A549 (cell line): ENCODE data around the gene SLC24A1. TPM values are rescaled to one million over a fixed set of nuclear protein-coding genes. Genes with fewer than 3 reads are reported as not detected.

Source experiments
- ATAC-seq, 2 experiments: fragments of 200-7000 bp in 1 of 2; fragments of >200 bp in 1 of 2; cut with Nextera tagmentation in 1 of 2; cut with Tn5 transposase in 1 of 2; 3 replicates each; pipeline versions ENCODE4 v1.8.0 to v1.9.1; 2018 to 2020; ENCODE audit warnings: mild to moderate bottlenecking in 1 of 2, moderate library complexity in 1 of 2
- CTCF ChIA-PET: fragments of 300-600 bp; sonication (Branson Sonifier 250); formaldehyde crosslinking; extraction: SDS; loops from one replicate; lab custom pipeline; 2021; ENCODE audit warnings: antibody characterized with exemption, inconsistent platforms; lab: Yijun Ruan, JAX
- POLR2A ChIA-PET: fragments of 350-600 bp; formaldehyde crosslinking; extraction: SDS; loops from one replicate; lab custom pipeline; 2021; ENCODE audit warnings: antibody characterized with exemption, inconsistent platforms; lab: Yijun Ruan, JAX
- DNase-seq, 2 experiments: peaks; one replicate each; pipeline versions ENCODE4 v3.0.0 to v3.0.0-alpha.2; 2011 to 2016; ENCODE audit warnings: low read depth in 1 of 2, low spot score in 1 of 2
- FAIRE-seq: peaks from 2 replicates; lab custom pipeline; 2011; peaks lifted over from hg19 to GRCh38; lab: Jason Lieb, UNC
- H3K27ac ChIP-seq, 2 experiments: fragments of >200 bp; sonication (Bioruptor Twin); formaldehyde crosslinking; 3 replicates each; pipeline ENCODE4 v1.5.1; 2016 to 2017
- H3K4me1 ChIP-seq: fragments of >200 bp; sonication (Bioruptor Twin); formaldehyde crosslinking; 3 replicates; pipeline ENCODE4 v1.6.1; 2016
- H3K4me2 ChIP-seq: fragments of >200 bp; sonication (Bioruptor Twin); formaldehyde crosslinking; 3 replicates; pipeline ENCODE4 v1.6.1; 2016
- H3K4me3 ChIP-seq: fragments of >200 bp; sonication (Bioruptor Twin); formaldehyde crosslinking; 3 replicates; pipeline ENCODE4 v1.5.1; 2016
- H3K9me3 ChIP-seq: fragments of >200 bp; sonication (Bioruptor Twin); formaldehyde crosslinking; 3 replicates; pipeline ENCODE4 v1.6.1; 2016
- CEBPB ChIP-seq, 2 experiments: fragments of >200 bp in 1 of 2; sonication (Bioruptor Twin) in 1 of 2; formaldehyde crosslinking in 1 of 2; IDR thresholded peaks; 2 replicates each; pipeline ENCODE4 v1.6.1; 2012 to 2016
- CHD2 ChIP-seq: fragments of 150-350 bp; IDR thresholded peaks from 2 replicates; pipeline ENCODE4 v1.6.1; 2014; ENCODE audit warnings: low read length; ENCODE audit not compliant: partially characterized antibody
- E2F6 ChIP-seq: IDR thresholded peaks from 2 replicates; pipeline ENCODE4 v1.6.1; 2012; ENCODE audit warnings: low read depth, borderline replicate concordance
- HEYL ChIP-seq: fragments of 250-450 bp; sonication (Bioruptor Pico); IDR thresholded peaks from 2 replicates; pipeline ENCODE4 v1.8.0; 2021; ENCODE audit warnings: mild to moderate bottlenecking, moderate library complexity
- HOXA7 ChIP-seq: fragments of 250-450 bp; sonication (Bioruptor Pico); IDR thresholded peaks from 2 replicates; pipeline ENCODE4 v1.5.0; 2020; ENCODE audit warnings: mild to moderate bottlenecking, moderate library complexity
- HOXB13 ChIP-seq: fragments of 250-450 bp; sonication (Bioruptor Pico); IDR thresholded peaks from 2 replicates; pipeline ENCODE4 v1.5.0; 2020; ENCODE audit warnings: low read depth, mild to moderate bottlenecking, moderate library complexity
- JUN ChIP-seq, 2 experiments: fragments of >200 bp; sonication (Bioruptor Twin); formaldehyde crosslinking; IDR thresholded peaks; 2 replicates in 1 of 2; 3 replicates in 1 of 2; pipeline ENCODE4 v1.6.1; 2016 to 2017
- KDM1A ChIP-seq: fragments of 200-600 bp; sonication (generic); IDR thresholded peaks from 2 replicates; pipeline ENCODE4 v1.6.1; 2016; ENCODE audit warnings: low read depth, mild to moderate bottlenecking
- MAFK ChIP-seq: fragments of 450-650 bp; IDR thresholded peaks from 2 replicates; pipeline ENCODE4 v1.6.1; 2014; ENCODE audit not compliant: partially characterized antibody
- MYC ChIP-seq: IDR thresholded peaks from 2 replicates; pipeline ENCODE4 v1.6.1; 2012; ENCODE audit warnings: mild to moderate bottlenecking, inconsistent platforms, low read length, improper control_type of control experiment, borderline replicate concordance
- NR3C1 ChIP-seq: fragments of >200 bp; sonication (Bioruptor Twin); formaldehyde crosslinking; IDR thresholded peaks from 3 replicates; pipeline ENCODE4 v1.6.1; 2017
- RFX5 ChIP-seq: fragments of 450-650 bp; IDR thresholded peaks from 2 replicates; pipeline ENCODE4 v1.7.1; 2014; ENCODE audit warnings: antibody characterized with exemption, mild to moderate bottlenecking, moderate library complexity
- RNF2 ChIP-seq: fragments of 200-600 bp; sonication (generic); IDR thresholded peaks from 2 replicates; pipeline ENCODE4 v1.6.1; 2016; ENCODE audit warnings: low read depth, mild to moderate bottlenecking, antibody characterized with exemption, moderate library complexity, borderline replicate concordance
- SMC3 ChIP-seq: fragments of >200 bp; sonication (Bioruptor Twin); formaldehyde crosslinking; IDR thresholded peaks from 3 replicates; pipeline ENCODE4 v1.6.1; 2018; ENCODE audit warnings: inconsistent platforms
- SREBF2 ChIP-seq: fragments of 450-650 bp; IDR thresholded peaks from 2 replicates; pipeline ENCODE4 v1.6.1; 2014; ENCODE audit warnings: mild to moderate bottlenecking, moderate library complexity
- ZFP36 ChIP-seq: fragments of 450-650 bp; IDR thresholded peaks from 2 replicates; pipeline ENCODE4 v1.6.1; 2014; ENCODE audit warnings: borderline replicate concordance; ENCODE audit not compliant: partially characterized antibody
- WGBS: methylation state at CpG from one replicate; pipeline ENCODE4 v1.1.6; 2017; ENCODE audit errors: missing lambda C conversion rate; 5-methylcytosine and 5-hydroxymethylcytosine counted together
- polyA plus RNA-seq, 4 experiments: library from polyadenylated mRNA; depleted of rRNA in 3 of 4; stranded (reverse); fragments of >200 nt; fragmentation: RNase III in 1 of 4; extraction: RNeasy Plus Mini Kit Qiagen cat#74134 plus additional on column Dnase treatment in 1 of 4; gene quantifications; 2 replicates in 3 of 4; 3 replicates in 1 of 4; pipeline ENCODE4 v1.2.3, GENCODE V29; 2011 to 2017

SLC24A1 gene
- polyA plus RNA-seq, 2 of the 4 experiments (the other 2 are of a cell fraction) = 6.4 to 7.0 TPM

GRCh38 chr15:65576664-65577063 is 45.1 kb upstream of the SLC24A1 start:
- Histone ChIP-seq H3K27ac (no peak overlapping the region), H3K9me3 (no peaks in the 10 kb centered on the region), H3K4me1 (peaks cover 23% of the 10 kb centered on the region), H3K4me3 (no peak overlapping the region), H3K4me2 (no peak overlapping the region)
- ChIA-PET POLR2A (no interaction called here), CTCF (no interaction called here)
- ATAC-seq (no peak), DNase-seq (no peak), FAIRE-seq (no peak)
- TF ChIP-seq MAFK (no peak), HOXB13 (CRISPR knock-in tag) (no peak), SREBF2 (no peak), JUN (IDR thresholded peaks at IDR 0.05) (no peak), KDM1A (no peak), HOXA7 (CRISPR knock-in tag) (no peak)
- 96% methylated on average over 1 of the region's 1 CpG for WGBS

GRCh38 chr15:65577129-65577996 is 44.4 kb upstream of the SLC24A1 start:
- FAIRE-seq (peak; percentile 68), ATAC-seq (no peak; a peak in 1 of 6 replicates), DNase-seq (no peak)
- 0 out of 5 replicates have a peak, but pooled peaks of 1 of the 2 experiments have one; percentile 20 for TF ChIP-seq JUN (IDR thresholded peaks at IDR 0.05)
- no peak for TF ChIP-seq RNF2
- 88% methylated on average over 6 of the region's 6 CpGs for WGBS
- H3K9me3 ChIP-seq = no peaks in the 10 kb centered on the region
- POLR2A ChIA-PET = interaction anchor here (0.5 kb wide), 1 partner anchor 28 kb away, joined by 5 read pairs; no protein-coding TSS in a partner anchor
- peaks cover 23% of the 10 kb centered on the region for H3K4me1 ChIP-seq
- H3K4me2 ChIP-seq = no peak overlapping the region
- CTCF ChIA-PET = interaction anchor here (1.6 to 2.3 kb wide), 2 partner anchors 34 to 35 kb away, joined by 4 to 8 read pairs; partner anchors contain the start of gene INTS14
- H3K27ac ChIP-seq = no peak overlapping the region
- no peak overlapping the region for H3K4me3 ChIP-seq

- DNase-seq (no peak), ATAC-seq (peak; percentile 27 to 42; a peak in 3 of 6 replicates), FAIRE-seq (no peak)
- Histone ChIP-seq H3K4me3 (no peak overlapping the region), H3K27ac (no peak overlapping the region), H3K4me1 (peaks cover 23% of the 10 kb centered on the region)
- POLR2A ChIA-PET = interaction anchor here (1.3 kb wide), 1 partner anchor 32 kb away, joined by 5 read pairs; the partner anchor contains the start of gene INTS14
- CTCF ChIA-PET = interaction anchor here (0.6 to 2.7 kb wide), 6 partner anchors 17 to 194 kb away, joined by 3 to 17 read pairs (median 4); partner anchors contain the start of gene INTS14
- WGBS = 82% methylated on average over 8 of the region's 8 CpGs
- no peak for TF ChIP-seq RFX5
- no peak for TF ChIP-seq NR3C1
- 0 out of 5 replicates have a peak, but pooled peaks of 1 of the 2 experiments have one; percentile 2 for TF ChIP-seq JUN (IDR thresholded peaks at IDR 0.05)
- TF ChIP-seq, all 56 proteins: peak for 1
- H3K9me3 ChIP-seq = no peaks in the 10 kb centered on the region
- H3K4me2 ChIP-seq = no peak overlapping the region
Observed at GRCh38 chr15:65578904-65579728, 42.6 kb upstream of the SLC24A1 start.

GRCh38 chr15:65579762-65580161 is 42.0 kb upstream of the SLC24A1 start:
- peak; percentile 28 to 37; a peak in 4 of 6 replicates for ATAC-seq
- ChIA-PET POLR2A (interaction anchor here (1.2 to 1.3 kb wide), 3 partner anchors 31 to 290 kb away, joined by 4 to 9 read pairs (median 5); partner anchors contain the start of genes INTS14 and RAB11A), CTCF (interaction anchor here (0.6 to 2.7 kb wide), 5 partner anchors 16 to 194 kb away, joined by 3 to 17 read pairs (median 5); partner anchors contain the start of gene INTS14)
- 82% methylated on average over 3 of the region's 3 CpGs for WGBS
- Histone ChIP-seq H3K4me3 (no peak overlapping the region), H3K9me3 (no peaks in the 10 kb centered on the region), H3K27ac (peak overlapping the region in 1 of 2 experiments; percentile 19; a peak in 1 of 6 replicates), H3K4me1 (peaks cover 23% of the 10 kb centered on the region), H3K4me2 (peak overlapping the region; percentile 16)
- no peak for FAIRE-seq
- no peak for DNase-seq
- TF ChIP-seq SMC3 = no peak
- no peak for TF ChIP-seq CHD2
- TF ChIP-seq CEBPB (IDR thresholded peaks at IDR 0.05) = no peak
- no peak for TF ChIP-seq ZFP36
- no peak for TF ChIP-seq MYC
- no peak for TF ChIP-seq E2F6
- TF ChIP-seq JUN (IDR thresholded peaks at IDR 0.05) = 0 out of 5 replicates have a peak, but pooled peaks of 1 of the 2 experiments have one; percentile 4
- TF ChIP-seq HEYL (CRISPR knock-in tag) = no peak
- TF ChIP-seq, all 56 proteins: peak for 1
